ENCODE results near the gene TIMP4. TPM values are rescaled to one million over a fixed set of nuclear protein-coding genes. Genes with fewer than 3 reads are reported as not detected.
A peak's percentile ranks its signal among the peaks of the same experiment; 100 is the strongest.

Gene TIMP4
- total RNA-seq, 1 donor from 2014 or later: 0.48 TPM

- no peak for DNase-seq (ENCODE audit: extremely low spot score, unreplicated experiment)
- TF ChIP-seq CTCF (conservative IDR thresholded peaks at IDR 0.05): peak; percentile 72
- H3K27ac Mint-ChIP-seq: no peak overlapping the region
- H3K9me3 Mint-ChIP-seq: no peaks in the 10 kb centered on the region
- no peak overlapping the region for H3K4me3 Mint-ChIP-seq
- no peaks in the 10 kb centered on the region for H3K36me3 Mint-ChIP-seq
- H3K27me3 Mint-ChIP-seq: no peaks in the 10 kb centered on the region
- H3K4me1 Mint-ChIP-seq (ENCODE audit: unreplicated experiment): peaks cover 6% of the 10 kb centered on the region
These were observed 19.6 kb downstream of the TIMP4 start for GRCh38 chr3:12139111-12139511.

GRCh38 chr3:12138044-12138443 lies 20.7 kb downstream of the TIMP4 start:
- H3K27ac Mint-ChIP-seq: no peak overlapping the region
- no peak for DNase-seq (ENCODE audit: extremely low spot score, unreplicated experiment)
- H3K4me1 Mint-ChIP-seq (ENCODE audit: unreplicated experiment): peaks cover 6% of the 10 kb centered on the region
- no peaks in the 10 kb centered on the region for H3K36me3 Mint-ChIP-seq
- H3K4me3 Mint-ChIP-seq: no peak overlapping the region
- no peaks in the 10 kb centered on the region for H3K9me3 Mint-ChIP-seq
- TF ChIP-seq CTCF (conservative IDR thresholded peaks at IDR 0.05): peak; percentile 51
- peaks cover 4% of the 10 kb centered on the region for H3K27me3 Mint-ChIP-seq

- H3K9me3 Mint-ChIP-seq: no peaks in the 10 kb centered on the region
- no peak for DNase-seq (ENCODE audit: extremely low spot score, unreplicated experiment)
- H3K4me1 Mint-ChIP-seq (ENCODE audit: unreplicated experiment): peaks cover 9% of the 10 kb centered on the region
- no peak overlapping the region for H3K27ac Mint-ChIP-seq
- peaks cover 12% of the 10 kb centered on the region for H3K27me3 Mint-ChIP-seq
- H3K36me3 Mint-ChIP-seq: no peaks in the 10 kb centered on the region
- TF ChIP-seq CTCF (conservative IDR thresholded peaks at IDR 0.05): no peak
- no peak overlapping the region for H3K4me3 Mint-ChIP-seq
These were observed 22.3 kb downstream of the TIMP4 start for GRCh38 chr3:12136371-12136770.

GRCh38 chr3:12135029-12135657 lies 23.6 kb downstream of the TIMP4 start:
- Mint-ChIP-seq H3K4me1 (ENCODE audit: unreplicated experiment) (peaks cover 9% of the 10 kb centered on the region), H3K4me3 (no peak overlapping the region), H3K9me3 (no peaks in the 10 kb centered on the region), H3K27ac (no peak overlapping the region), H3K27me3 (peaks cover 20% of the 10 kb centered on the region), H3K36me3 (no peaks in the 10 kb centered on the region)
- peak; percentile 79 for DNase-seq (ENCODE audit: extremely low spot score, unreplicated experiment)
- TF ChIP-seq CTCF (conservative IDR thresholded peaks at IDR 0.05): peak; percentile 89

GRCh38 chr3:12132881-12133280 lies 25.8 kb downstream of the TIMP4 start:
- Mint-ChIP-seq H3K27ac (no peak overlapping the region), H3K27me3 (peaks cover 33% of the 10 kb centered on the region), H3K9me3 (no peaks in the 10 kb centered on the region), H3K4me3 (no peak overlapping the region), H3K36me3 (no peaks in the 10 kb centered on the region), H3K4me1 (ENCODE audit: unreplicated experiment) (peaks cover 9% of the 10 kb centered on the region)
- no peak for DNase-seq (ENCODE audit: extremely low spot score, unreplicated experiment)
- TF ChIP-seq CTCF (conservative IDR thresholded peaks at IDR 0.05): no peak

Data from type B pancreatic cell (in vitro differentiated cells).